ENCODE data around the gene CNTN6. TPM values are rescaled to one million over a fixed set of nuclear protein-coding genes. Genes with fewer than 3 reads are reported as not detected.

The CNTN6 gene
- total RNA-seq (2014; rRNA removed; shearing (Covaris generic); ENCODE audit: low replicate concordance), result not detected in 2 replicates

DNA sequence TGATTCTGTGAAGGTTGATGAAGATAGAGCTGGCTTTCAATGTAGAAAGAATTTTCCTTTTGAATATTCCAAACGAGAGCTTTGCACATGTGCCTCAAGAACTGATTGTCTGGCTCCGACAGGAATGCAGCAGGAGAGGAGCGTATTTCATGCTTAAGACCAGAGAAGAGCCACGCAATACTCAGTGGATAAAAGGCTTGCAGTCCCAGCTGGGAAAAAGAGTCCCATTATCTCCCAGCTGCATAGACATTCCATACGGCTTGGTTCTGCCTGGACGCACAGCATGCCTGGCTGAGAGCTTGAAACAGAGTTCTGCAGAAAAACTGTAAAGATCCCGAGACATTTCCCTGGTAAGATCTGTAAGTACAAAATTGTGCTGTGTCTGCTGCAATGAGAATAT is at the start of gene CNTN6:
Gene CNTN6 (plus strand): TSS at position 254 of the 400 bp plus-strand sequence. CDS start 54,985 bp downstream, outside the sequence.
- Histone ChIP-seq H3K9me3 (ENCODE audit: low read length) (no peaks in the 10 kb centered on the region; the same call in 1 of the 2 replicates), H3K9ac (ENCODE audit: low read length) (no peak within 1 kb of the TSS), H3K4me1 (ENCODE audit: low read length) (no peaks in the 10 kb centered on the region), H4K20me1 (ENCODE audit: insufficient read depth, low read depth, low read length) (no peaks in the 10 kb centered on the region), H2AFZ (ENCODE audit: low read length) (no peak within 1 kb of the TSS), H3K27me3 (ENCODE audit: low read length) (no peaks in the 10 kb centered on the region), H3K79me2 (ENCODE audit: low read length) (no peaks in the 10 kb centered on the region), H3K4me3 (ENCODE audit: low read length) (no peak within 1 kb of the TSS), H3K4me2 (ENCODE audit: low read depth, low read length, poor library complexity, severe bottlenecking) (no peak within 1 kb of the TSS), H3K27ac (ENCODE audit: low read length) (no peak within 1 kb of the TSS), H3K9me2 (replicated peaks; ENCODE audit: insufficient read depth, low read length) (no peaks in the 10 kb centered on the region), H3K36me3 (ENCODE audit: insufficient read depth, low read length) (no peaks in the 10 kb centered on the region)
- DNase-seq, result no peak

DNA sequence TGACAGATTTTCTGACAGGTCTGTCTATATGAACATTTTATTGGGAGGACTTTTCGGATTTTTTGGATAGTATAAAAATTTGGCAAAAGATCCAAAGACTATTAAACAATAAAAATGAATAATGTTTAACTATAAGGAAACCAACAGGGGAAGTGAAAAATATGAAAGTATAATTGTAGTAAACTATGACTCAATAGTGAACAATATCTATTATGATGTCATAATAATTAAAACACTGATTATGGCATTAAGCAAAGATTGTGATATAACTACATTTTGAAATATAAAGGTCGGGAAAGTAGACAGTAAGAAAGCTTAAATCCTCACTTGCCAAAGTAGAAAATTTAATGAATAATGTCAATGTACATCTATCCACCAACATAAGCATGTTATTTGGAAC is 44.3 kb upstream of the CNTN6 start:
- Histone ChIP-seq H3K79me2 (ENCODE audit: low read length) (no peaks in the 10 kb centered on the region), H3K4me3 (ENCODE audit: low read length) (no peak overlapping the region), H3K4me2 (ENCODE audit: low read depth, low read length, poor library complexity, severe bottlenecking) (no peak overlapping the region), H3K36me3 (ENCODE audit: insufficient read depth, low read length) (no peaks in the 10 kb centered on the region), H4K20me1 (ENCODE audit: insufficient read depth, low read depth, low read length) (no peaks in the 10 kb centered on the region), H3K9ac (ENCODE audit: low read length) (no peak overlapping the region), H2AFZ (ENCODE audit: low read length) (no peak overlapping the region), H3K4me1 (ENCODE audit: low read length) (no peaks in the 10 kb centered on the region), H3K9me3 (ENCODE audit: low read length) (peaks cover 19% of the 10 kb centered on the region; the same call in 1 of the 2 replicates), H3K9me2 (replicated peaks; ENCODE audit: insufficient read depth, low read length) (no peaks in the 10 kb centered on the region), H3K27ac (ENCODE audit: low read length) (no peak overlapping the region), H3K27me3 (ENCODE audit: low read length) (no peaks in the 10 kb centered on the region)
- DNase-seq, result no peak

DNA sequence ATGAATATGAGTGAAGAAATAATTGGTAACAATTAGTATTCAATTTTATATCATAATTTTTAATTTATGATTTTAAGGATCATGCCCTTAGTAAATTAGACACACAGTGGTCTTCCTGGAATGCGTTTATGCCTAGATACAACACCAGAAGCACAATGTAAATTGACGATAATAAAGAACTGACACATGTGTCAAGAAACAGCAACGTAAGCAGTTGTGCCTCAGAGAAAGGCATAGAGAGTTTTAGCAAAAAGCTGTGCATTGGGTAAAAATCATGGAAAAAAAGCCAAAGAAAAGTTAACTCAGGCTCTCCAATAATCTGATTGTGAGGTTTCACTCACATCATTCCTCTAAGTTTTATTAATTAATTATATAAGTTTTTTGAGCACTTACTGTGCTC is 37.0 kb upstream of the CNTN6 start:
- H3K4me1 ChIP-seq (ENCODE audit: low read length), result no peaks in the 10 kb centered on the region
- no peak overlapping the region for H3K9ac ChIP-seq (ENCODE audit: low read length)
- H2AFZ ChIP-seq (ENCODE audit: low read length), result no peak overlapping the region
- DNase-seq, result no peak
- no peaks in the 10 kb centered on the region for H3K9me2 ChIP-seq (replicated peaks; ENCODE audit: insufficient read depth, low read length)
- H3K27ac ChIP-seq (ENCODE audit: low read length), result no peak overlapping the region
- H3K4me3 ChIP-seq (ENCODE audit: low read length), result no peak overlapping the region
- no peaks in the 10 kb centered on the region for H3K79me2 ChIP-seq (ENCODE audit: low read length)
- H3K4me2 ChIP-seq (ENCODE audit: low read depth, low read length, poor library complexity, severe bottlenecking), result no peak overlapping the region
- H4K20me1 ChIP-seq (ENCODE audit: insufficient read depth, low read depth, low read length), result no peaks in the 10 kb centered on the region
- no peaks in the 10 kb centered on the region for H3K27me3 ChIP-seq (ENCODE audit: low read length)
- H3K36me3 ChIP-seq (ENCODE audit: insufficient read depth, low read length), result no peaks in the 10 kb centered on the region
- H3K9me3 ChIP-seq (ENCODE audit: low read length), result no peaks in the 10 kb centered on the region; the same call in 1 of the 2 replicates

DNA sequence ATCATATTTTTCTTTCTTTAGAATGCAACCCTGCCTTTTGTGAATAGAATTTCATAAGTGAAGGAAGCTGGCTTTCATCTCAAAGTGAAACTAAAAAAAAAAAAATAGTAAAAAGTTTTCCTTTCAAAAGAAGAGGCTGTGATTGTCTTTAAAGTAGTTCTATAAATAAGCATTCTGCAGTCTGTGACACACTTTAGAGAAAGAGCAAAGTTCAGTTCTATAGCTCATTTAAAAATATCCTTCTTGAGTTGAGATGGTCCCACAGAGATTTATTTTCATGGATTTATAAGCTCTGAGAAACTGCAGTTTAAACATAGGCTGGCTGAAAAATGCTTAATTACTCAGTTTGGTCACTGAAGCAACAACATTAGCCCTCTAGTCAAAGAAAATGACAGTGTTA is 36.1 kb upstream of the CNTN6 start:
- H3K27ac ChIP-seq (ENCODE audit: low read length), result no peak overlapping the region
- H3K36me3 ChIP-seq (ENCODE audit: insufficient read depth, low read length), result no peaks in the 10 kb centered on the region
- H3K4me2 ChIP-seq (ENCODE audit: low read depth, low read length, poor library complexity, severe bottlenecking), result no peak overlapping the region
- H3K27me3 ChIP-seq (ENCODE audit: low read length), result no peaks in the 10 kb centered on the region
- H3K9ac ChIP-seq (ENCODE audit: low read length), result no peak overlapping the region
- no peaks in the 10 kb centered on the region; the same call in 1 of the 2 replicates for H3K9me3 ChIP-seq (ENCODE audit: low read length)
- no peaks in the 10 kb centered on the region for H3K4me1 ChIP-seq (ENCODE audit: low read length)
- no peak for DNase-seq
- no peak overlapping the region for H2AFZ ChIP-seq (ENCODE audit: low read length)
- H4K20me1 ChIP-seq (ENCODE audit: insufficient read depth, low read depth, low read length), result no peaks in the 10 kb centered on the region
- no peaks in the 10 kb centered on the region for H3K79me2 ChIP-seq (ENCODE audit: low read length)
- no peaks in the 10 kb centered on the region for H3K9me2 ChIP-seq (replicated peaks; ENCODE audit: insufficient read depth, low read length)
- no peak overlapping the region for H3K4me3 ChIP-seq (ENCODE audit: low read length)

DNA sequence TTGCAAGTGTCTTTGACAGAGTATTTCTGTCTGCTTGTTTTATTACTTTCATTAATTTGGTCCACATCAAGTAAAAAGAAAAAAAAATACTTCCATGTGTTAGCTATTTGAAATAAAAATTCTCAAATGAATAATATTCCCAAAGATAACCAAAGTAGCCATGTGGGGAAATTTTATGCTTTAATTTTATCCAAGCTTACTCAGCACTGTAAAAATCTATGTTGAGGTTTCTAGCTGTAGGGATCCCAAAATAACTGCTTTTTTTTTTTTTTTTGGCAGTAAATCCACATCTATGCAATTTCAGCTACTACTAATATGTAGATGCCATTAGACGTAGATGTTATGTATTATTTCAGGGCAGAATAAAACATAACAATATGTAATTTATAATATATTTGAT is 35.4 kb upstream of the CNTN6 start:
- H3K4me1 ChIP-seq (ENCODE audit: low read length), result no peaks in the 10 kb centered on the region
- no peak for DNase-seq
- H4K20me1 ChIP-seq (ENCODE audit: insufficient read depth, low read depth, low read length), result no peaks in the 10 kb centered on the region
- H3K9ac ChIP-seq (ENCODE audit: low read length), result no peak overlapping the region
- no peak overlapping the region for H3K4me2 ChIP-seq (ENCODE audit: low read depth, low read length, poor library complexity, severe bottlenecking)
- no peak overlapping the region for H3K4me3 ChIP-seq (ENCODE audit: low read length)
- H3K27me3 ChIP-seq (ENCODE audit: low read length), result no peaks in the 10 kb centered on the region
- no peak overlapping the region for H2AFZ ChIP-seq (ENCODE audit: low read length)
- H3K9me2 ChIP-seq (replicated peaks; ENCODE audit: insufficient read depth, low read length), result no peaks in the 10 kb centered on the region
- H3K36me3 ChIP-seq (ENCODE audit: insufficient read depth, low read length), result no peaks in the 10 kb centered on the region
- H3K27ac ChIP-seq (ENCODE audit: low read length), result no peak overlapping the region
- H3K9me3 ChIP-seq (ENCODE audit: low read length), result no peaks in the 10 kb centered on the region; the same call in 1 of the 2 replicates
- no peaks in the 10 kb centered on the region for H3K79me2 ChIP-seq (ENCODE audit: low read length)

DNA sequence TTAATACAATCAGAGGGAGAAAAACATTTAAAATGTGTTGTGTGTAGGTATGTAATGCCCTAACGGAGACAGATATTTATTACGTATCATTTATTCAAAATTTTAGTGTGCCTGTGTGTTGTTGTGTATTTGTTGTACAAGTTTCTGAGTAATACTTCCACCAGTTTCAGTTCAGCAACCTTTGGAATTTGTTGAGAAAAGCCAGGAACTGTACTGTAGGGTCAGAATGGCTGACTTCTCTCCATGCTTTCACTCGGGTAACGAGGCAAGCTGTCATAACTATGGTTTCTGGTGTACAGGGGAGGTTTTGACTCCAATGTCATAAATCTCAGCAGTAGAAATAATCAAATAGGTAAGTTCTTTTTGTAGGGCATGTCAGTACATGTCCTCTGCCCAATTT is 23.8 kb upstream of the CNTN6 start:
- Histone ChIP-seq H3K36me3 (ENCODE audit: insufficient read depth, low read length) (no peaks in the 10 kb centered on the region), H3K27ac (ENCODE audit: low read length) (no peak overlapping the region), H3K27me3 (ENCODE audit: low read length) (no peaks in the 10 kb centered on the region), H2AFZ (ENCODE audit: low read length) (no peak overlapping the region), H3K4me2 (ENCODE audit: low read depth, low read length, poor library complexity, severe bottlenecking) (no peak overlapping the region), H3K9me2 (replicated peaks; ENCODE audit: insufficient read depth, low read length) (no peaks in the 10 kb centered on the region), H3K9me3 (ENCODE audit: low read length) (peaks cover 6% of the 10 kb centered on the region), H3K79me2 (ENCODE audit: low read length) (no peaks in the 10 kb centered on the region), H4K20me1 (ENCODE audit: insufficient read depth, low read depth, low read length) (no peaks in the 10 kb centered on the region), H3K9ac (ENCODE audit: low read length) (no peak overlapping the region), H3K4me1 (ENCODE audit: low read length) (no peaks in the 10 kb centered on the region), H3K4me3 (ENCODE audit: low read length) (no peak overlapping the region)
- no peak for DNase-seq

DNA sequence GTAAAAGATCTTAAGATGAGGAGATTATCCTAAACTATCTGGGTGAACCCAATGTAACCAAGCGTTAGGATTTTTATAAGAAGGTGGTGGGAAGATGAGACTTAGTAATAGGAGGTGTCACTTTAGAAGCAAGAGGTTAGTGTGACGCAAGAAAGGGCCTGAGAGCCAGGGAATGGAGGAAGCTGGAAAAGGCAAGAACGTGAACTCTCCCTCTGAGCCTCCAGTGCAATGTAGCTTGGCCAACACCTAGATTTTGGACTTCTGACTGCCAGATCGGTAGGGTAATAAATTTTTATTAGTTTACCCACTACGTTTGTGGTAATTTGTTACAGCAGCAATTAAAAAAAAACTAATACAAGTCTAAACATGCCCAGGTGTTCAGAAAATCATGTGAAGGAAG is 20.8 kb upstream of the CNTN6 start:
- H3K79me2 ChIP-seq (ENCODE audit: low read length), result no peaks in the 10 kb centered on the region
- peaks cover 6% of the 10 kb centered on the region for H3K9me3 ChIP-seq (ENCODE audit: low read length)
- no peaks in the 10 kb centered on the region for H3K36me3 ChIP-seq (ENCODE audit: insufficient read depth, low read length)
- no peaks in the 10 kb centered on the region for H3K9me2 ChIP-seq (replicated peaks; ENCODE audit: insufficient read depth, low read length)
- H3K4me2 ChIP-seq (ENCODE audit: low read depth, low read length, poor library complexity, severe bottlenecking), result no peak overlapping the region
- no peak for DNase-seq
- no peaks in the 10 kb centered on the region for H4K20me1 ChIP-seq (ENCODE audit: insufficient read depth, low read depth, low read length)
- H3K9ac ChIP-seq (ENCODE audit: low read length), result no peak overlapping the region
- H3K4me3 ChIP-seq (ENCODE audit: low read length), result no peak overlapping the region
- no peak overlapping the region for H2AFZ ChIP-seq (ENCODE audit: low read length)
- H3K27ac ChIP-seq (ENCODE audit: low read length), result no peak overlapping the region
- H3K27me3 ChIP-seq (ENCODE audit: low read length), result no peaks in the 10 kb centered on the region
- H3K4me1 ChIP-seq (ENCODE audit: low read length), result no peaks in the 10 kb centered on the region

DNA sequence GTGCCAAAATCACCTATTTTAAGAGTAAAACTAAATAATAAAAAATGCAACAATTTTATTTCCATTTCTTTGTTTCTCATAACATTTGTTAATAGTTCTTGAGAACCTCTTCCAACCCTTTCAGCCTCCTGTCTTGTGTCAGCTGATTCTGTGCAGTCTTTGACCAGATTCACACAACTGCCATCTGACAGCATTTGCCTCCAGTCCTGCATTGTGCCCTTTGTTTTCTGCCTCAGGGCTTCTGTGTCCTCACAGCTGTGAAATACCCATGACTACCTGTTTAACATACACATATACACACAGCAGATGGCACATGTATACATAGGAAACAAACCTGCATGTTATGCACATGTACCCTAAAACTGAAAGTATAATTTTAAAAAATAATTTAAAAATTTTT is 13.2 kb upstream of the CNTN6 start:
- Histone ChIP-seq H3K4me2 (ENCODE audit: low read depth, low read length, poor library complexity, severe bottlenecking) (no peak overlapping the region), H3K27me3 (ENCODE audit: low read length) (no peaks in the 10 kb centered on the region), H3K79me2 (ENCODE audit: low read length) (no peaks in the 10 kb centered on the region), H3K36me3 (ENCODE audit: insufficient read depth, low read length) (no peaks in the 10 kb centered on the region), H3K9me3 (ENCODE audit: low read length) (peaks cover 3% of the 10 kb centered on the region; the same call in 1 of the 2 replicates), H3K9me2 (replicated peaks; ENCODE audit: insufficient read depth, low read length) (no peaks in the 10 kb centered on the region), H3K27ac (ENCODE audit: low read length) (no peak overlapping the region), H3K4me1 (ENCODE audit: low read length) (no peaks in the 10 kb centered on the region), H3K9ac (ENCODE audit: low read length) (no peak overlapping the region), H4K20me1 (ENCODE audit: insufficient read depth, low read depth, low read length) (no peaks in the 10 kb centered on the region), H3K4me3 (ENCODE audit: low read length) (no peak overlapping the region), H2AFZ (ENCODE audit: low read length) (no peak overlapping the region)
- no peak for DNase-seq

DNA sequence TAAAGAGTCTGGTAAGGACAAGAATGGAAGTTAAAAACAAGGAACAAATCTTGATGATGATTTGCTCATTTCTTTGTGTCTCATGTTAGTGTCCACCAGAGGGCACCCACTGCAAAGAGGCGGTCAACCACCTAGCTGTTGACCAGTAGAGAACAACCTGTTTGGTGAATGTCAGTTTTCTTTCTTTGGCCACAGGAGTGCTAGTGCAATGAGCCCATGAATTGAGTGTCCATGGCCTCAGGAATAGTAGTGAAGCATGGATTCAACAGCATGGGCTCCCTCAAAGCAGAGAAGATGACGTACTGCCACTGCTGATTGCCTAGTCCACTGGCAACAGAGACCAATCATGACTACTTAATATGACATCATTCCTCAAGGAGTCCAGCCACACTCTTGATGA is 10.7 kb upstream of the CNTN6 start:
- H3K27ac ChIP-seq (ENCODE audit: low read length), result no peak overlapping the region
- H4K20me1 ChIP-seq (ENCODE audit: insufficient read depth, low read depth, low read length), result no peaks in the 10 kb centered on the region
- no peaks in the 10 kb centered on the region for H3K79me2 ChIP-seq (ENCODE audit: low read length)
- no peak overlapping the region for H2AFZ ChIP-seq (ENCODE audit: low read length)
- H3K4me3 ChIP-seq (ENCODE audit: low read length), result no peak overlapping the region
- H3K4me1 ChIP-seq (ENCODE audit: low read length), result no peaks in the 10 kb centered on the region
- H3K4me2 ChIP-seq (ENCODE audit: low read depth, low read length, poor library complexity, severe bottlenecking), result no peak overlapping the region
- no peaks in the 10 kb centered on the region for H3K36me3 ChIP-seq (ENCODE audit: insufficient read depth, low read length)
- no peaks in the 10 kb centered on the region for H3K9me3 ChIP-seq (ENCODE audit: low read length)
- H3K9ac ChIP-seq (ENCODE audit: low read length), result no peak overlapping the region
- peak; percentile 64 for DNase-seq
- no peaks in the 10 kb centered on the region for H3K27me3 ChIP-seq (ENCODE audit: low read length)
- H3K9me2 ChIP-seq (replicated peaks; ENCODE audit: insufficient read depth, low read length), result no peaks in the 10 kb centered on the region
